HepG2 (cell line): ENCODE measurements around the gene DLEC1. TPM values are rescaled to one million over a fixed set of nuclear protein-coding genes. Genes with fewer than 3 reads are reported as not detected.

Experiments
- ATAC-seq: fragments of 200-7000 bp; cut with Tn5 transposase; 3 replicates; pipeline ENCODE4 v1.9.1; 2020; ENCODE audit warnings: mild to moderate bottlenecking, moderate library complexity
- BruUV-seq: library from RNA; stranded (reverse); fragments of 400-500 nt; replicated peaks from 2 replicates; lab custom pipeline; 2021; lab: Mats Ljungman, UMichigan
- CTCF ChIA-PET: fragments of 300-600 bp; formaldehyde crosslinking; extraction: SDS; loops from one replicate; lab custom pipeline; 2021; ENCODE audit warnings: low total read pairs, inconsistent platforms, low intra/inter-chr PET ratio; lab: Yijun Ruan, JAX
- POLR2A ChIA-PET: fragments of 350-600 bp; sonication (Branson Sonifier 250); formaldehyde crosslinking; loops from one replicate; lab custom pipeline; 2020; ENCODE audit warnings: antibody characterized with exemption, inconsistent platforms; lab: Yijun Ruan, JAX
- DNase-seq: peaks from one replicate; pipeline ENCODE4 v3.0.0-alpha.2; 2015; ENCODE audit warnings: low spot score
- FAIRE-seq: peaks from 3 replicates; lab custom pipeline; 2011; peaks lifted over from hg19 to GRCh38; lab: Jason Lieb, UNC
- H2AFZ ChIP-seq: one replicate; pipeline ENCODE4 v1.6.1; 2011; ENCODE audit warnings: low read length, inconsistent platforms
- H3K27ac ChIP-seq: fragments of 300-600 bp; 3 replicates; pipeline ENCODE4 v1.8.0; 2011; ENCODE audit warnings: mixed run types, mild to moderate bottlenecking, mixed read lengths, low read length, inconsistent platforms; ENCODE audit not compliant: insufficient read depth; ENCODE audit errors: extremely low read length
- H3K27me3 ChIP-seq, 2 experiments: fragments of 200-600 bp in 1 of 2; 2 replicates in 1 of 2; 3 replicates in 1 of 2; pipeline versions ENCODE4 v1.6.0 to v1.8.0; 2011; ENCODE audit warnings: low read length in 2 of 2, mild to moderate bottlenecking in 2 of 2, moderate library complexity in 2 of 2, inconsistent platforms in 1 of 2; ENCODE audit not compliant: insufficient read depth in 2 of 2, control insufficient read depth in 1 of 2
- H3K36me3 ChIP-seq, 2 experiments: fragments of 200-600 bp in 1 of 2; replicated peaks in 1 of 2; 2 replicates in 1 of 2; 3 replicates in 1 of 2; pipeline versions ENCODE4 v1.5.1 to v1.8.0; 2011; ENCODE audit warnings: low read length in 2 of 2, inconsistent platforms in 1 of 2; ENCODE audit not compliant: insufficient read depth in 2 of 2, control insufficient read depth in 1 of 2
- H3K4me1 ChIP-seq: 2 replicates; pipeline ENCODE4 v1.5.1; 2012; ENCODE audit warnings: low read length, inconsistent platforms; ENCODE audit not compliant: insufficient read depth
- H3K4me2 ChIP-seq: 2 replicates; pipeline ENCODE4 v1.6.0; 2011; ENCODE audit warnings: low read depth, low read length, inconsistent platforms
- H3K4me3 ChIP-seq, 3 experiments: fragments of 200-600 bp in 1 of 3; sonication (generic), shearing (Covaris generic) in 1 of 3; replicated peaks in 1 of 3; 2 replicates each; pipeline ENCODE4 v1.5.1; 2011 to 2016; ENCODE audit warnings: low read length in 3 of 3, inconsistent platforms in 2 of 3, low read depth in 2 of 3, mild to moderate bottlenecking in 2 of 3, control low read depth in 1 of 3, mixed read lengths in 1 of 3; ENCODE audit not compliant: insufficient read depth in 1 of 3
- H3K79me2 ChIP-seq: one replicate; pipeline ENCODE4 v1.6.1; 2011; ENCODE audit warnings: low read length, inconsistent platforms; ENCODE audit not compliant: insufficient read depth
- H3K9ac ChIP-seq: 2 replicates; pipeline ENCODE4 v1.6.0; 2011; ENCODE audit warnings: mild to moderate bottlenecking, low read depth, low read length, inconsistent platforms; ENCODE audit not compliant: insufficient read depth
- H3K9me3 ChIP-seq: 2 replicates; pipeline ENCODE4 v1.5.1; 2012; ENCODE audit warnings: mild to moderate bottlenecking, low read length
- H4K20me1 ChIP-seq: 2 replicates; pipeline ENCODE4 v1.6.0; 2011; ENCODE audit warnings: inconsistent platforms, mild to moderate bottlenecking, low read length, moderate library complexity; ENCODE audit not compliant: insufficient read depth
- CSRNP1 ChIP-seq: sonication (generic); formaldehyde crosslinking; IDR thresholded peaks from 2 replicates; pipeline ENCODE4 v1.8.1; 2023; ENCODE audit warnings: mild to moderate bottlenecking, missing genetic modification reagents
- ESRRA ChIP-seq: sonication (generic); formaldehyde crosslinking; IDR thresholded peaks from 2 replicates; pipeline ENCODE4 v1.5.1; 2020; ENCODE audit warnings: mild to moderate bottlenecking, low read depth, missing genetic modification reagents
- KAT7 ChIP-seq: IDR thresholded peaks from 2 replicates; pipeline ENCODE4 v1.6.1; 2018; ENCODE audit warnings: borderline replicate concordance, missing compliant biosample characterization
- MIER2 ChIP-seq: IDR thresholded peaks from 2 replicates; pipeline ENCODE4 v1.6.1; 2016; ENCODE audit warnings: missing biosample characterization, missing genetic modification reagents
- MYC ChIP-seq: sonication (generic); formaldehyde crosslinking; IDR thresholded peaks from 2 replicates; pipeline ENCODE4 v1.9.0; 2021; ENCODE audit warnings: missing genetic modification reagents, borderline replicate concordance
- ZNF20 ChIP-seq: sonication (generic); formaldehyde crosslinking; IDR thresholded peaks from 2 replicates; pipeline ENCODE4 v1.4.0; 2020; ENCODE audit warnings: mild to moderate bottlenecking, moderate library complexity, missing genetic modification reagents
- ZNF451 ChIP-seq: sonication (generic); formaldehyde crosslinking; IDR thresholded peaks from 2 replicates; pipeline ENCODE4 v1.5.0; 2020; ENCODE audit warnings: mild to moderate bottlenecking, missing genetic modification reagents
- ZNF468 ChIP-seq: sonication (generic); formaldehyde crosslinking; IDR thresholded peaks from 2 replicates; pipeline ENCODE4 v1.8.0; 2022; ENCODE audit warnings: mild to moderate bottlenecking, moderate library complexity, missing genetic modification reagents
- WGBS: methylation state at CpG from one replicate; pipeline ENCODE4 v1.1.6; 2017; ENCODE audit warnings: low lambda C conversion rate; 5-methylcytosine and 5-hydroxymethylcytosine counted together
- in situ Hi-C: cut with HindIII; loops from 2 replicates; pipeline ENCODE4 v1.10.0; 2017; ENCODE audit warnings: low pct_unique_long_range_greater_than_20kb; ENCODE audit not compliant: extremely low pct_ligation_motif_present
- intact Hi-C: fragments of 100-400 bp; cut with micrococcal nuclease; formaldehyde crosslinking; loops from one replicate; pipeline ENCODE4 v1.10.0; 2022; ENCODE audit not compliant: unreplicated experiment
- polyA plus RNA-seq, 8 experiments: library from polyadenylated mRNA; depleted of rRNA in 3 of 8; stranded (reverse) in 7 of 8; unstranded in 1 of 8; fragments of >200 nt; fragmentation: Illumina TruSeq in 4 of 8; extraction: Trizol in 4 of 8; gene quantifications; 2 replicates each; pipeline versions ENCODE4 v1.2.1 to v1.2.3, GENCODE V29; 2011 to 2016; ENCODE audit warnings: low read depth in 4 of 8, missing spikeins in 1 of 8, mixed read lengths in 1 of 8; ENCODE audit not compliant: insufficient read depth in 1 of 8
- total RNA-seq, 5 experiments: library from RNA; depleted of rRNA; stranded (reverse); fragments of >200 nt; fragmentation: Illumina TruSeq; extraction: Trizol; gene quantifications; 2 replicates each; pipeline ENCODE4 v1.2.3, GENCODE V29; 2016; ENCODE audit warnings: low read depth in 1 of 5
- TF ChIP-seq, protein P1 (sequence below): sonication (generic); formaldehyde crosslinking; IDR thresholded peaks from 2 replicates; pipeline ENCODE4 v1.5.0; 2020; ENCODE audit warnings: missing genetic modification reagents

Gene DLEC1
- total and polyA plus RNA-seq, 2 of the 13 experiments (the other 11 are each of a cell fraction or from before 2014, with no cell fraction given) = 0.09 TPM; not detected in 1

GRCh38 chr3:38152609-38153008 lies 113.6 kb downstream of the DLEC1 start:
- no peaks in the 10 kb centered on the region for H4K20me1 ChIP-seq
- no peak overlapping the region for H3K4me2 ChIP-seq
- no peaks in the 10 kb centered on the region for H3K36me3 ChIP-seq
- TF ChIP-seq, protein P1, sequence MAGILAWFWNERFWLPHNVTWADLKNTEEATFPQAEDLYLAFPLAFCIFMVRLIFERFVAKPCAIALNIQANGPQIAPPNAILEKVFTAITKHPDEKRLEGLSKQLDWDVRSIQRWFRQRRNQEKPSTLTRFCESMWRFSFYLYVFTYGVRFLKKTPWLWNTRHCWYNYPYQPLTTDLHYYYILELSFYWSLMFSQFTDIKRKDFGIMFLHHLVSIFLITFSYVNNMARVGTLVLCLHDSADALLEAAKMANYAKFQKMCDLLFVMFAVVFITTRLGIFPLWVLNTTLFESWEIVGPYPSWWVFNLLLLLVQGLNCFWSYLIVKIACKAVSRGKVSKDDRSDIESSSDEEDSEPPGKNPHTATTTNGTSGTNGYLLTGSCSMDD (CRISPR knock-in tag) = no peak
- TF ChIP-seq ZNF451 (CRISPR knock-in tag) = no peak
- no peak for TF ChIP-seq ZNF20
- no peak for TF ChIP-seq CSRNP1 (CRISPR knock-in tag)
- no peak for TF ChIP-seq ESRRA (CRISPR knock-in tag)
- TF ChIP-seq MIER2 (CRISPR knock-in tag) = no peak
- TF ChIP-seq KAT7 (CRISPR knock-in tag) = no peak
- no peak for TF ChIP-seq ZNF468 (CRISPR knock-in tag)
- no peak for TF ChIP-seq MYC
- H3K9me3 ChIP-seq = no peaks in the 10 kb centered on the region
- no peak overlapping the region for H3K4me3 ChIP-seq
- in situ Hi-C loops (no loop called here), intact Hi-C loops (no loop called here)
- DNase-seq (no peak), ATAC-seq (peak; percentile 41; the same call in 1 of the 3 replicates), FAIRE-seq (no peak)
- H3K9ac ChIP-seq = no peak overlapping the region
- no peaks in the 10 kb centered on the region for H3K27me3 ChIP-seq
- H3K27ac ChIP-seq = no peak overlapping the region
- H2AFZ ChIP-seq = no peak overlapping the region
- WGBS = no CpG with 5 or more reads among the region's 2 CpGs
- H3K4me1 ChIP-seq = peaks cover 7% of the 10 kb centered on the region; the same call in 1 of the 2 replicates
- ChIA-PET CTCF (no interaction called here), POLR2A (interaction anchor here (1.9 to 2.8 kb wide), 3 partner anchors 13 to 15 kb away, joined by 5 to 12 read pairs (median 5); partner anchors contain the start of genes ACAA1, MYD88 and OXSR1)
- no TSS peak for BruUV-seq
- no peaks in the 10 kb centered on the region for H3K79me2 ChIP-seq
